ENCODE data around the gene NR2C2.
A peak's percentile ranks its signal among the peaks of the same experiment; 100 is the strongest.
"Not testable (repeated sequence)": the region's sequence is repeated elsewhere in the genome, so short reads cannot be mapped to it uniquely, and the experiment has no call there.

The NR2C2 gene

GRCh38 chr3:14962762-14963161 is 15.4 kb downstream of the NR2C2 start:
- DNase-seq = no peak

GRCh38 chr3:14967285-14967684 is 19.9 kb downstream of the NR2C2 start:
- no peak for DNase-seq

GRCh38 chr3:14969671-14970070 is 22.3 kb downstream of the NR2C2 start:
- DNase-seq = no peak

GRCh38 chr3:14976317-14976716 is 28.9 kb downstream of the NR2C2 start:
- DNase-seq = no peak

- no peak for DNase-seq
Observed at GRCh38 chr3:14980689-14981088, 33.3 kb downstream of the NR2C2 start.

GRCh38 chr3:14984581-14985113 is 37.3 kb downstream of the NR2C2 start:
- no peak for DNase-seq

- peak in 1 of 4 experiments; percentile 8 for DNase-seq
Observed at GRCh38 chr3:14988988-14989394, 41.6 kb downstream of the NR2C2 start.

GRCh38 chr3:14989943-14990779 is 42.8 kb downstream of the NR2C2 start:
- DNase-seq = no peak

- no peak for DNase-seq
Observed at GRCh38 chr3:14990780-14991148, 43.4 kb downstream of the NR2C2 start.

GRCh38 chr3:14991151-14991742 is 43.9 kb downstream of the NR2C2 start:
- DNase-seq = no peak

GRCh38 chr3:14991818-14992612 is 44.6 kb downstream of the NR2C2 start:
- no peak for DNase-seq

- DNase-seq = no peak
Observed at GRCh38 chr3:14997941-14998340, 50.6 kb downstream of the NR2C2 start.

GRCh38 chr3:14999182-14999581 is 51.8 kb downstream of the NR2C2 start:
- DNase-seq = not testable (repeated sequence)

- no peak for DNase-seq
Observed at GRCh38 chr3:15007681-15008141, 60.3 kb downstream of the NR2C2 start.

- no peak for DNase-seq
Observed at GRCh38 chr3:15009167-15009566, 61.8 kb downstream of the NR2C2 start.

GRCh38 chr3:15010664-15011063 is 63.3 kb downstream of the NR2C2 start:
- no peak for DNase-seq

- no peak for DNase-seq
Observed at GRCh38 chr3:15011174-15011573, 63.8 kb downstream of the NR2C2 start.

- no peak for DNase-seq
Observed at GRCh38 chr3:15014606-15015328, 67.4 kb downstream of the NR2C2 start.

GRCh38 chr3:15015456-15015855 is 68.1 kb downstream of the NR2C2 start:
- DNase-seq = no peak

- no peak for DNase-seq
Observed at GRCh38 chr3:15017191-15017590, 69.8 kb downstream of the NR2C2 start.

GRCh38 chr3:15023249-15023648 is 75.9 kb downstream of the NR2C2 start:
- DNase-seq = no peak

GRCh38 chr3:15023719-15024118 is 76.3 kb downstream of the NR2C2 start:
- DNase-seq = no peak

GRCh38 chr3:15029625-15030024 is 82.2 kb downstream of the NR2C2 start:
- no peak for DNase-seq
